ENCODE results near the gene PPP1R1C.

GRCh38 chr2:182072861-182073260, 87.2 kb downstream of the PPP1R1C start:
- TF ChIP-seq, protein P1, sequence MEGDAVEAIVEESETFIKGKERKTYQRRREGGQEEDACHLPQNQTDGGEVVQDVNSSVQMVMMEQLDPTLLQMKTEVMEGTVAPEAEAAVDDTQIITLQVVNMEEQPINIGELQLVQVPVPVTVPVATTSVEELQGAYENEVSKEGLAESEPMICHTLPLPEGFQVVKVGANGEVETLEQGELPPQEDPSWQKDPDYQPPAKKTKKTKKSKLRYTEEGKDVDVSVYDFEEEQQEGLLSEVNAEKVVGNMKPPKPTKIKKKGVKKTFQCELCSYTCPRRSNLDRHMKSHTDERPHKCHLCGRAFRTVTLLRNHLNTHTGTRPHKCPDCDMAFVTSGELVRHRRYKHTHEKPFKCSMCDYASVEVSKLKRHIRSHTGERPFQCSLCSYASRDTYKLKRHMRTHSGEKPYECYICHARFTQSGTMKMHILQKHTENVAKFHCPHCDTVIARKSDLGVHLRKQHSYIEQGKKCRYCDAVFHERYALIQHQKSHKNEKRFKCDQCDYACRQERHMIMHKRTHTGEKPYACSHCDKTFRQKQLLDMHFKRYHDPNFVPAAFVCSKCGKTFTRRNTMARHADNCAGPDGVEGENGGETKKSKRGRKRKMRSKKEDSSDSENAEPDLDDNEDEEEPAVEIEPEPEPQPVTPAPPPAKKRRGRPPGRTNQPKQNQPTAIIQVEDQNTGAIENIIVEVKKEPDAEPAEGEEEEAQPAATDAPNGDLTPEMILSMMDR (IDR thresholded peaks at IDR 0.05): no peak
- no peak for TF ChIP-seq POLR2A (IDR thresholded peaks at IDR 0.05)
